ENCODE measurements around the gene HOXA4.

The HOXA4 gene

GRCh38 chr7:27154901-27155815 is 24.6 kb upstream of the HOXA4 start:
- DNase-seq (ENCODE audit: low spot score): no peak

GRCh38 chr7:27154369-27154768 is 23.8 kb upstream of the HOXA4 start:
- no peak for TF ChIP-seq CTCF (IDR thresholded peaks at IDR 0.05; ENCODE audit: extremely low read depth, missing control alignments)
- no peak for DNase-seq (ENCODE audit: low spot score)

More at GRCh38 chr7:27154901-27155815, 24.6 kb upstream of the HOXA4 start:
- TF ChIP-seq CTCF (IDR thresholded peaks at IDR 0.05; ENCODE audit: extremely low read depth, missing control alignments): no peak

- DNase-seq (ENCODE audit: low spot score): no peak
- no peak for TF ChIP-seq CTCF (IDR thresholded peaks at IDR 0.05; ENCODE audit: extremely low read depth, missing control alignments)
Measured at GRCh38 chr7:27153526-27153925, 23.0 kb upstream of the HOXA4 start.

GRCh38 chr7:27152816-27153442 is 22.4 kb upstream of the HOXA4 start:
- no peak for DNase-seq (ENCODE audit: low spot score)
- TF ChIP-seq CTCF (IDR thresholded peaks at IDR 0.05; ENCODE audit: extremely low read depth, missing control alignments): no peak

- no peak for TF ChIP-seq CTCF (IDR thresholded peaks at IDR 0.05; ENCODE audit: extremely low read depth, missing control alignments)
- DNase-seq (ENCODE audit: low spot score): no peak
Measured at GRCh38 chr7:27151931-27152815, 21.6 kb upstream of the HOXA4 start, which contains the start of gene HOXA3. HOXA3 (minus strand) TSS chr7:27152583; CDS start chr7:27110640, 41,943 bp downstream.

- TF ChIP-seq CTCF (IDR thresholded peaks at IDR 0.05; ENCODE audit: extremely low read depth, missing control alignments): no peak
- DNase-seq (ENCODE audit: low spot score): no peak
Measured at GRCh38 chr7:27151341-27151930, 20.9 kb upstream of the HOXA4 start.

All from GM20000 (cell line).